IMR-90 (cell line): ENCODE measurements around the gene UTF1. TPM values are rescaled to one million over a fixed set of nuclear protein-coding genes. Genes with fewer than 3 reads are reported as not detected.

Source experiments
- ATAC-seq: fragments of 200-7000 bp; cut with Tn5 transposase; 2 replicates; pipeline ENCODE4 v1.9.1; 2020; ENCODE audit warnings: low read depth, mild to moderate bottlenecking, moderate library complexity
- BruUV-seq: library from RNA; stranded (reverse); fragments of 400-500 nt; replicated peaks from 2 replicates; lab custom pipeline; 2021; lab: Mats Ljungman, UMichigan
- CTCF ChIA-PET: fragments of 300-600 bp; formaldehyde crosslinking; extraction: SDS; loops from one replicate; lab custom pipeline; 2021; ENCODE audit warnings: antibody characterized with exemption; lab: Yijun Ruan, JAX
- POLR2A ChIA-PET: fragments of 300-600 bp; sonication (Branson Sonifier 250); formaldehyde crosslinking; loops from one replicate; lab custom pipeline; 2022; ENCODE audit warnings: antibody characterized with exemption; ENCODE audit not compliant: unreplicated experiment; lab: Charles Lee
- DNase-seq: peaks from one replicate; pipeline ENCODE4 v3.0.0; 2013
- H2AFZ ChIP-seq: replicated peaks from 2 replicates; pipeline ENCODE3; 2013; ENCODE audit warnings: low read length, mild to moderate bottlenecking; ENCODE audit not compliant: poor library complexity
- H2AK5ac ChIP-seq: 2 replicates; pipeline ENCODE4 v1.6.1; 2013; ENCODE audit warnings: low read depth, low read length, inconsistent platforms
- H2AK9ac ChIP-seq: replicated peaks from 2 replicates; pipeline ENCODE3; 2013; ENCODE audit warnings: mild to moderate bottlenecking, low read depth, low read length, moderate library complexity; ENCODE audit not compliant: poor library complexity
- H2BK120ac ChIP-seq: 2 replicates; pipeline ENCODE4 v1.6.1; 2013; ENCODE audit warnings: low read depth, low read length, inconsistent platforms
- H2BK15ac ChIP-seq: 3 replicates; pipeline ENCODE4 v1.6.1; 2013; ENCODE audit warnings: low read depth, low read length, inconsistent platforms
- H2BK20ac ChIP-seq: 2 replicates; pipeline ENCODE4 v1.6.1; 2013; ENCODE audit warnings: low read depth, mild to moderate bottlenecking, inconsistent platforms, low read length, moderate library complexity
- H2BK5ac ChIP-seq: 2 replicates; pipeline ENCODE4 v1.6.1; 2013; ENCODE audit warnings: mild to moderate bottlenecking, low read depth, low read length, inconsistent platforms; ENCODE audit not compliant: poor library complexity, severe bottlenecking
- H3K14ac ChIP-seq: replicated peaks from 2 replicates; pipeline ENCODE4 v1.6.1; 2013; ENCODE audit warnings: low read depth, low read length, inconsistent platforms
- H3K18ac ChIP-seq: 2 replicates; pipeline ENCODE4 v1.6.1; 2013; ENCODE audit warnings: low read depth, low read length, control low read depth
- H3K23ac ChIP-seq: 2 replicates; pipeline ENCODE4 v1.6.1; 2013; ENCODE audit warnings: low read depth, low read length, inconsistent platforms
- H3K27ac ChIP-seq: 2 replicates; pipeline ENCODE4 v1.5.1; 2013; ENCODE audit warnings: mild to moderate bottlenecking, control low read depth, low read length; ENCODE audit not compliant: insufficient read depth
- H3K27me3 ChIP-seq: 2 replicates; pipeline ENCODE4 v1.6.1; 2013; ENCODE audit warnings: low read length; ENCODE audit not compliant: control insufficient read depth, insufficient read depth
- H3K36me3 ChIP-seq: 2 replicates; pipeline ENCODE4 v1.6.1; 2013; ENCODE audit warnings: low read length, mixed read lengths; ENCODE audit not compliant: control insufficient read depth, insufficient read depth
- H3K4ac ChIP-seq: 2 replicates; pipeline ENCODE4 v1.6.1; 2013; ENCODE audit warnings: low read depth, low read length, inconsistent platforms
- H3K4me1 ChIP-seq: 2 replicates; pipeline ENCODE4 v1.6.1; 2013; ENCODE audit warnings: low read length, mixed read lengths; ENCODE audit not compliant: control insufficient read depth, insufficient read depth
- H3K4me2 ChIP-seq: 2 replicates; pipeline ENCODE4 v1.6.1; 2013; ENCODE audit warnings: low read depth, mild to moderate bottlenecking, control low read depth, low read length, moderate library complexity
- H3K4me3 ChIP-seq: 2 replicates; pipeline ENCODE4 v1.5.1; 2013; ENCODE audit warnings: low read depth, mild to moderate bottlenecking, control low read depth, low read length, moderate library complexity; ENCODE audit not compliant: insufficient read depth
- H3K56ac ChIP-seq: 2 replicates; pipeline ENCODE4 v1.6.1; 2013; ENCODE audit warnings: low read length, inconsistent platforms; ENCODE audit not compliant: insufficient read depth; ENCODE audit errors: extremely low read depth
- H3K79me1 ChIP-seq, 2 experiments: 2 replicates each; pipeline ENCODE4 v1.6.1; 2013; ENCODE audit warnings: low read length in 2 of 2, inconsistent platforms in 1 of 2, low read depth in 1 of 2
- H3K9ac ChIP-seq: 2 replicates; pipeline ENCODE4 v1.6.1; 2013; ENCODE audit warnings: low read depth, low read length, control low read depth
- H3K9me1 ChIP-seq: 2 replicates; pipeline ENCODE4 v1.6.1; 2013; ENCODE audit warnings: low read length, inconsistent platforms; ENCODE audit not compliant: insufficient read depth
- H3K9me3 ChIP-seq: 2 replicates; pipeline ENCODE4 v1.6.1; 2013; ENCODE audit warnings: low read length; ENCODE audit not compliant: control insufficient read depth, insufficient read depth
- H4K20me1 ChIP-seq: 2 replicates; pipeline ENCODE4 v1.6.1; 2013; ENCODE audit warnings: low read length, inconsistent platforms; ENCODE audit not compliant: insufficient read depth
- H4K5ac ChIP-seq: 2 replicates; pipeline ENCODE4 v1.6.1; 2013; ENCODE audit warnings: mild to moderate bottlenecking, low read depth, low read length, control low read depth
- H4K8ac ChIP-seq, 2 experiments: 2 replicates each; pipeline ENCODE4 v1.6.1; 2013; ENCODE audit warnings: low read depth in 2 of 2, low read length in 2 of 2, control low read depth in 1 of 2, inconsistent platforms in 1 of 2
- H4K91ac ChIP-seq: 2 replicates; pipeline ENCODE4 v1.6.1; 2013; ENCODE audit warnings: low read depth, low read length, inconsistent platforms; ENCODE audit not compliant: insufficient read depth
- BHLHE40 ChIP-seq: fragments of 150-350 bp; IDR thresholded peaks from 2 replicates; pipeline ENCODE4 v1.6.1; 2016; ENCODE audit warnings: mild to moderate bottlenecking, low read depth, low read length
- CEBPB ChIP-seq: IDR thresholded peaks from 2 replicates; pipeline ENCODE4 v1.6.1; 2012; ENCODE audit warnings: low read depth, low read length, improper control_type of control experiment
- CHD1 ChIP-seq: IDR thresholded peaks from 2 replicates; pipeline ENCODE4 v1.6.1; 2012; ENCODE audit warnings: low read depth, low read length, improper control_type of control experiment
- FOS ChIP-seq: fragments of 150-350 bp; IDR thresholded peaks from 2 replicates; pipeline ENCODE4 v1.6.1; 2016; ENCODE audit warnings: low read depth, low read length
- MAFK ChIP-seq: IDR thresholded peaks from 2 replicates; pipeline ENCODE4 v1.6.1; 2012; ENCODE audit warnings: low read depth, low read length, improper control_type of control experiment
- MAZ ChIP-seq: IDR thresholded peaks from 2 replicates; pipeline ENCODE4 v1.6.1; 2012; ENCODE audit warnings: low read depth, mild to moderate bottlenecking, low read length, improper control_type of control experiment, moderate library complexity, borderline replicate concordance
- MXI1 ChIP-seq: IDR thresholded peaks from 2 replicates; pipeline ENCODE4 v1.6.1; 2012; ENCODE audit warnings: low read depth, mild to moderate bottlenecking, low read length, moderate library complexity, borderline replicate concordance
- NFE2L2 ChIP-seq: fragments of 150-350 bp; IDR thresholded peaks from 2 replicates; pipeline ENCODE4 v1.6.1; 2016; ENCODE audit warnings: low read depth, mild to moderate bottlenecking, low read length
- POLR2A ChIP-seq: IDR thresholded peaks from 2 replicates; pipeline ENCODE4 v1.6.1; 2012; ENCODE audit warnings: mild to moderate bottlenecking, low read depth, low read length
- RAD21 ChIP-seq: IDR thresholded peaks from 2 replicates; pipeline ENCODE4 v1.6.1; 2012; ENCODE audit warnings: low read length, improper control_type of control experiment
- RCOR1 ChIP-seq: IDR thresholded peaks from 2 replicates; pipeline ENCODE4 v1.6.1; 2012; ENCODE audit warnings: mild to moderate bottlenecking, low read length, improper control_type of control experiment; ENCODE audit not compliant: insufficient replicate concordance
- RFX5 ChIP-seq: IDR thresholded peaks from 2 replicates; pipeline ENCODE4 v1.8.0; 2012; ENCODE audit warnings: low read depth, mild to moderate bottlenecking, low read length, moderate library complexity
- SMC3 ChIP-seq: fragments of 150-350 bp; IDR thresholded peaks from 2 replicates; pipeline ENCODE4 v1.6.1; 2016; ENCODE audit warnings: low read depth, mild to moderate bottlenecking, antibody characterized with exemption, low read length, moderate library complexity
- WGBS, 2 experiments: methylation state at CpG; one replicate each; pipeline versions ENCODE4 v1.1.5 to v1.1.7; 2013; ENCODE audit warnings: missing lambda C conversion rate in 2 of 2; ENCODE audit not compliant: insufficient read length in 1 of 2; ENCODE audit errors: extremely low coverage in 2 of 2; 5-methylcytosine and 5-hydroxymethylcytosine counted together
- dilution Hi-C: fragments of 300-500 bp; cut with HindIII; formaldehyde crosslinking; loops from one replicate; pipeline ENCODE4 v1.14.3; 2018; ENCODE audit warnings: low sequenced_read_pairs; ENCODE audit not compliant: unreplicated experiment
- in situ Hi-C: fragments of 300-500 bp; cut with MboI; formaldehyde crosslinking; loops from 3 replicates; pipeline ENCODE4 v1.14.3; 2019; ENCODE audit warnings: low sequenced_read_pairs, inconsistent platforms, mixed read lengths
- intact Hi-C: fragments of 100-400 bp; cut with micrococcal nuclease; formaldehyde crosslinking; loops from 2 replicates; pipeline ENCODE4 v1.10.0; 2022
- polyA plus RNA-seq, 3 experiments: library from polyadenylated mRNA; depleted of rRNA; stranded (reverse); fragments of >200 nt; gene quantifications; 2 replicates each; pipeline ENCODE4 v1.2.3, GENCODE V29; 2012; ENCODE audit warnings: low replicate concordance in 1 of 3
- total RNA-seq: library from RNA; depleted of rRNA; stranded (reverse); fragments of >200 nt; gene quantifications from 2 replicates; pipeline ENCODE4 v1.2.3, GENCODE V29; 2012
- TF ChIP-seq, protein P1 (sequence below): fragments of 150-350 bp; IDR thresholded peaks from 2 replicates; pipeline ENCODE4 v1.6.1; 2017; ENCODE audit warnings: mild to moderate bottlenecking, antibody characterized with exemption, low read length, low read depth
- TF ChIP-seq, protein P2 (sequence below): conservative IDR thresholded peaks from 2 replicates; pipeline ENCODE4 v1.5.1; 2012; ENCODE audit warnings: mild to moderate bottlenecking, low read depth, low read length, improper control_type of control experiment
- TF ChIP-seq, protein P3 (sequence below): fragments of 150-350 bp; IDR thresholded peaks from 2 replicates; pipeline ENCODE4 v1.6.1; 2016; ENCODE audit warnings: low read depth, mild to moderate bottlenecking, low read length, moderate library complexity, borderline replicate concordance

UTF1 gene
- total and polyA plus RNA-seq, 2 of the 4 experiments (the other 2 are of a cell fraction): not detected

DNA sequence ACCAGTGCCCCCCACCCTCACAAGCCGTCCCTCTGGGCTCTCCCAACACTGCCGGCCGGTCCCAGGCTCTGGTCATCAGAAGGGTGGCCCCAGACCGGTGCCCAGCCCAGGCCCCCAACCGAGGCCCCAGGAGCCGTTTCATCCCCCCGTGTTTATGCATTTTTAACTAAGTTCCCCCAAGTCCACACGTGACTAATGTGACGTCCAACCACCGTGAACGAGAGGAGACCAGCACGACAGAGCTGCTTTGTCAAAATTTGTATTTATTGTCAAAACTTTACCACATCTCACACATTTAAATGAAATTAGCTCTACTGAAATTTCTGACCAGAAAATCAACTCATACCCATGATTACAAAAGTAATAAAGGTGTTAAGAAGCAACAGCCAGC, 16.2 kb downstream of the UTF1 start:
- Histone ChIP-seq H2BK15ac (no peak overlapping the region), H4K5ac (no peak overlapping the region), H3K4me2 (no peak overlapping the region), H2AFZ (no peak overlapping the region), H2AK9ac (peak overlapping the region; percentile 61), H3K4ac (no peak overlapping the region), H4K8ac (no peak overlapping the region), H3K14ac (no peak overlapping the region), H3K9ac (no peak overlapping the region), H2BK5ac (no peak overlapping the region), H3K36me3 (no peaks in the 10 kb centered on the region), H3K79me1 (no peaks in the 10 kb centered on the region), H3K4me1 (no peaks in the 10 kb centered on the region), H4K91ac (no peak overlapping the region), H4K20me1 (no peaks in the 10 kb centered on the region; the same call in 1 of the 2 replicates), H3K18ac (no peak overlapping the region), H3K27ac (no peak overlapping the region), H3K23ac (no peak overlapping the region), H2BK20ac (no peak overlapping the region), H2BK120ac (no peak overlapping the region), H2AK5ac (no peak overlapping the region), H3K9me1 (peaks cover 4% of the 10 kb centered on the region), H3K27me3 (peaks cover 26% of the 10 kb centered on the region), H3K9me3 (no peaks in the 10 kb centered on the region), H3K4me3 (no peak overlapping the region), H3K56ac (no peak overlapping the region)
- no TSS peak for BruUV-seq
- ChIA-PET CTCF (no interaction called here), POLR2A (no interaction called here)
- DNase-seq (no peak), ATAC-seq (no peak)
- intact Hi-C loops (no loop called here), in situ Hi-C loops (no loop called here), dilution Hi-C loops (no loop called here)
- 52% methylated on average over 5 of the region's 12 CpGs; no CpG with 5 or more reads in 1 of the 2 experiments for WGBS, 2 experiments
- no peak for TF ChIP-seq RFX5
- TF ChIP-seq MAZ: no peak
- TF ChIP-seq, protein P1, sequence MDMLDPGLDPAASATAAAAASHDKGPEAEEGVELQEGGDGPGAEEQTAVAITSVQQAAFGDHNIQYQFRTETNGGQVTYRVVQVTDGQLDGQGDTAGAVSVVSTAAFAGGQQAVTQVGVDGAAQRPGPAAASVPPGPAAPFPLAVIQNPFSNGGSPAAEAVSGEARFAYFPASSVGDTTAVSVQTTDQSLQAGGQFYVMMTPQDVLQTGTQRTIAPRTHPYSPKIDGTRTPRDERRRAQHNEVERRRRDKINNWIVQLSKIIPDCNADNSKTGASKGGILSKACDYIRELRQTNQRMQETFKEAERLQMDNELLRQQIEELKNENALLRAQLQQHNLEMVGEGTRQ: no peak
- TF ChIP-seq CHD1: no peak
- TF ChIP-seq, protein P2, sequence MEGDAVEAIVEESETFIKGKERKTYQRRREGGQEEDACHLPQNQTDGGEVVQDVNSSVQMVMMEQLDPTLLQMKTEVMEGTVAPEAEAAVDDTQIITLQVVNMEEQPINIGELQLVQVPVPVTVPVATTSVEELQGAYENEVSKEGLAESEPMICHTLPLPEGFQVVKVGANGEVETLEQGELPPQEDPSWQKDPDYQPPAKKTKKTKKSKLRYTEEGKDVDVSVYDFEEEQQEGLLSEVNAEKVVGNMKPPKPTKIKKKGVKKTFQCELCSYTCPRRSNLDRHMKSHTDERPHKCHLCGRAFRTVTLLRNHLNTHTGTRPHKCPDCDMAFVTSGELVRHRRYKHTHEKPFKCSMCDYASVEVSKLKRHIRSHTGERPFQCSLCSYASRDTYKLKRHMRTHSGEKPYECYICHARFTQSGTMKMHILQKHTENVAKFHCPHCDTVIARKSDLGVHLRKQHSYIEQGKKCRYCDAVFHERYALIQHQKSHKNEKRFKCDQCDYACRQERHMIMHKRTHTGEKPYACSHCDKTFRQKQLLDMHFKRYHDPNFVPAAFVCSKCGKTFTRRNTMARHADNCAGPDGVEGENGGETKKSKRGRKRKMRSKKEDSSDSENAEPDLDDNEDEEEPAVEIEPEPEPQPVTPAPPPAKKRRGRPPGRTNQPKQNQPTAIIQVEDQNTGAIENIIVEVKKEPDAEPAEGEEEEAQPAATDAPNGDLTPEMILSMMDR: no peak
- TF ChIP-seq POLR2A: no peak
- TF ChIP-seq RAD21: no peak
- no peak for TF ChIP-seq FOS
- TF ChIP-seq MAFK: no peak
- TF ChIP-seq SMC3: no peak
- TF ChIP-seq MXI1: no peak
- TF ChIP-seq NFE2L2: no peak
- TF ChIP-seq, protein P3, sequence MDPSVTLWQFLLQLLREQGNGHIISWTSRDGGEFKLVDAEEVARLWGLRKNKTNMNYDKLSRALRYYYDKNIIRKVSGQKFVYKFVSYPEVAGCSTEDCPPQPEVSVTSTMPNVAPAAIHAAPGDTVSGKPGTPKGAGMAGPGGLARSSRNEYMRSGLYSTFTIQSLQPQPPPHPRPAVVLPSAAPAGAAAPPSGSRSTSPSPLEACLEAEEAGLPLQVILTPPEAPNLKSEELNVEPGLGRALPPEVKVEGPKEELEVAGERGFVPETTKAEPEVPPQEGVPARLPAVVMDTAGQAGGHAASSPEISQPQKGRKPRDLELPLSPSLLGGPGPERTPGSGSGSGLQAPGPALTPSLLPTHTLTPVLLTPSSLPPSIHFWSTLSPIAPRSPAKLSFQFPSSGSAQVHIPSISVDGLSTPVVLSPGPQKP: no peak
- no peak for TF ChIP-seq BHLHE40
- no peak for TF ChIP-seq RCOR1
- no peak for TF ChIP-seq CEBPB
